ENCODE data around the gene DYNC1I1. TPM values are rescaled to one million over a fixed set of nuclear protein-coding genes. Genes with fewer than 3 reads are reported as not detected.

Gene DYNC1I1
- total and polyA plus RNA-seq, 2 experiments from 2014 or later, result 1.4 to 4.1 TPM

GRCh38 chr7:95917634-95918033 lies 145.3 kb downstream of the DYNC1I1 start:
- Mint-ChIP-seq H3K4me1 (peaks cover 3% of the 10 kb centered on the region; the same call in 1 of the 3 replicates), H3K27me3 (ENCODE audit: insufficient read depth, low read depth, poor library complexity) (no peaks in the 10 kb centered on the region), H3K9me3 (no peaks in the 10 kb centered on the region), H3K36me3 (ENCODE audit: low read depth) (no peaks in the 10 kb centered on the region), H3K27ac (no peak overlapping the region), H3K4me3 (no peak overlapping the region)
- no peak for TF ChIP-seq REST (IDR thresholded peaks at IDR 0.05; ENCODE audit: unreplicated experiment)
- TF ChIP-seq EZH2phosphoT487 (IDR thresholded peaks at IDR 0.05; ENCODE audit: unreplicated experiment), result no peak
- TF ChIP-seq ZNF462 (CRISPR knock-in tag; IDR thresholded peaks at IDR 0.05), result no peak
- TF ChIP-seq ZNF114 (CRISPR knock-in tag; IDR thresholded peaks at IDR 0.05), result no peak
- TF ChIP-seq CREB1 (CRISPR knock-in tag; IDR thresholded peaks at IDR 0.05; ENCODE audit: low read depth), result no peak
- no peak for TF ChIP-seq CTCF (conservative IDR thresholded peaks at IDR 0.05; ENCODE audit: low read depth in 2 of 2)
- TF ChIP-seq EZH2 (IDR thresholded peaks at IDR 0.05; ENCODE audit: low read depth, unreplicated experiment), result no peak
- no peak for TF ChIP-seq ZNF331 (CRISPR knock-in tag; IDR thresholded peaks at IDR 0.05; ENCODE audit: low read depth)
- TF ChIP-seq POLR2AphosphoS5 (IDR thresholded peaks at IDR 0.05; ENCODE audit: low read depth), result no peak
- TF ChIP-seq NANOG (IDR thresholded peaks at IDR 0.05; ENCODE audit: borderline replicate concordance), result no peak
- TF ChIP-seq JUNB (IDR thresholded peaks at IDR 0.05; ENCODE audit: unreplicated experiment), result no peak
- TF ChIP-seq ETS1 (IDR thresholded peaks at IDR 0.05), result no peak
- no peak for TF ChIP-seq STAT1 (IDR thresholded peaks at IDR 0.05; ENCODE audit: unreplicated experiment)
- H3K4me2 ChIP-seq, result no peak overlapping the region
- H3K27me3 ChIP-seq (ENCODE audit: insufficient read depth), result no peaks in the 10 kb centered on the region
- no peak for ATAC-seq
- H3K9me2 ChIP-seq (ENCODE audit: insufficient read depth), result no peaks in the 10 kb centered on the region
- no peaks in the 10 kb centered on the region for H3K4me1 ChIP-seq (ENCODE audit: insufficient read depth)
- H3K36me3 ChIP-seq (ENCODE audit: insufficient read depth), result no peaks in the 10 kb centered on the region
- DNase-seq (ENCODE audit: low spot score), result no peak
- H3K4me3 ChIP-seq, result no peak overlapping the region
- no peak overlapping the region for H2AFZ ChIP-seq
- H3F3A ChIP-seq (replicated peaks; ENCODE audit: low read depth), result no peaks in the 10 kb centered on the region
- H4K20me1 ChIP-seq (replicated peaks; ENCODE audit: insufficient read depth), result no peaks in the 10 kb centered on the region
- no peaks in the 10 kb centered on the region for H3K79me2 ChIP-seq (replicated peaks; ENCODE audit: insufficient read depth)
- no peak overlapping the region for H3K27ac ChIP-seq (ENCODE audit: low read depth)

All from GM23338 (cell line).